ENCODE measurements around the gene EFNA2.

The EFNA2 gene

GRCh38 chr19:1259876-1260748 is 25.6 kb upstream of the EFNA2 start:
- in situ Hi-C loops (cut with MboI; ENCODE audit: low sequenced_read_pairs): no loop called here

- in situ Hi-C loops (cut with MboI; ENCODE audit: low sequenced_read_pairs): no loop called here
These were observed 24.7 kb upstream of the EFNA2 start for GRCh38 chr19:1260749-1261537.

- in situ Hi-C loops (cut with MboI; ENCODE audit: low sequenced_read_pairs): no loop called here
These were observed 24.2 kb upstream of the EFNA2 start for GRCh38 chr19:1261538-1261797.

- in situ Hi-C loops (cut with MboI; ENCODE audit: low sequenced_read_pairs): no loop called here
These were observed 23.7 kb upstream of the EFNA2 start for GRCh38 chr19:1261798-1262622.

GRCh38 chr19:1262623-1263123 is 23.0 kb upstream of the EFNA2 start:
- in situ Hi-C loops (cut with MboI; ENCODE audit: low sequenced_read_pairs): no loop called here

- in situ Hi-C loops (cut with MboI; ENCODE audit: low sequenced_read_pairs): no loop called here
These were observed 22.5 kb upstream of the EFNA2 start for GRCh38 chr19:1263188-1263587.

GRCh38 chr19:1264801-1265614 is 20.7 kb upstream of the EFNA2 start:
- in situ Hi-C loops (cut with MboI; ENCODE audit: low sequenced_read_pairs): no loop called here

GRCh38 chr19:1265615-1266128 is 20.0 kb upstream of the EFNA2 start:
- in situ Hi-C loops (cut with MboI; ENCODE audit: low sequenced_read_pairs): no loop called here

- in situ Hi-C loops (cut with MboI; ENCODE audit: low sequenced_read_pairs): no loop called here
These were observed 19.4 kb upstream of the EFNA2 start for GRCh38 chr19:1266129-1266915.

GRCh38 chr19:1266916-1267476 is 18.7 kb upstream of the EFNA2 start:
- in situ Hi-C loops (cut with MboI; ENCODE audit: low sequenced_read_pairs): no loop called here

GRCh38 chr19:1267477-1268225 is 18.0 kb upstream of the EFNA2 start:
- in situ Hi-C loops (cut with MboI; ENCODE audit: low sequenced_read_pairs): no loop called here

- in situ Hi-C loops (cut with MboI; ENCODE audit: low sequenced_read_pairs): no loop called here
These were observed 17.2 kb upstream of the EFNA2 start for GRCh38 chr19:1268226-1269064.

- in situ Hi-C loops (cut with MboI; ENCODE audit: low sequenced_read_pairs): no loop called here
These were observed 16.6 kb upstream of the EFNA2 start, which contains the start of gene CIRBP for GRCh38 chr19:1269065-1269477. TSS of gene CIRBP (plus strand) at chr19:1269332. CDS start at chr19:1270934, 1,602 bp downstream.

GRCh38 chr19:1269478-1270212 is 16.0 kb upstream of the EFNA2 start:
- in situ Hi-C loops (cut with MboI; ENCODE audit: low sequenced_read_pairs): no loop called here

- in situ Hi-C loops (cut with MboI; ENCODE audit: low sequenced_read_pairs): no loop called here
These were observed 15.3 kb upstream of the EFNA2 start for GRCh38 chr19:1270213-1270853.

GRCh38 chr19:1270854-1271527 is 14.7 kb upstream of the EFNA2 start:
- in situ Hi-C loops (cut with MboI; ENCODE audit: low sequenced_read_pairs): no loop called here
